NB4 (cell line): ENCODE measurements around the gene RAB40C.

Experiments used
- CTCF ChIP-seq: IDR thresholded peaks from one replicate; pipeline ENCODE4 v1.5.1; 2012; ENCODE audit warnings: low read depth, low read length
- POLR2A ChIP-seq: IDR thresholded peaks from 2 replicates; pipeline ENCODE4 v1.6.1; 2011; ENCODE audit warnings: mild to moderate bottlenecking; ENCODE audit not compliant: insufficient read length; ENCODE audit errors: extremely low read depth

GRCh38 chr16:606656-607307 is 16.9 kb downstream of the RAB40C start:
- TF ChIP-seq POLR2A (no peak), CTCF (no peak)
